A549 (cell line): ENCODE results near the gene GRK7. TPM values are rescaled to one million over a fixed set of nuclear protein-coding genes. Genes with fewer than 3 reads are reported as not detected.

Experiments used
- ATAC-seq, 2 experiments: fragments of 200-7000 bp in 1 of 2; fragments of >200 bp in 1 of 2; cut with Nextera tagmentation in 1 of 2; cut with Tn5 transposase in 1 of 2; 3 replicates each; pipeline versions ENCODE4 v1.8.0 to v1.9.1; 2018 to 2020; ENCODE audit warnings: mild to moderate bottlenecking in 1 of 2, moderate library complexity in 1 of 2
- CTCF ChIA-PET: fragments of 300-600 bp; sonication (Branson Sonifier 250); formaldehyde crosslinking; extraction: SDS; loops from one replicate; lab custom pipeline; 2021; ENCODE audit warnings: antibody characterized with exemption, inconsistent platforms; lab: Yijun Ruan, JAX
- POLR2A ChIA-PET: fragments of 350-600 bp; formaldehyde crosslinking; extraction: SDS; loops from one replicate; lab custom pipeline; 2021; ENCODE audit warnings: antibody characterized with exemption, inconsistent platforms; lab: Yijun Ruan, JAX
- DNase-seq, 2 experiments: peaks; one replicate each; pipeline versions ENCODE4 v3.0.0 to v3.0.0-alpha.2; 2011 to 2016; ENCODE audit warnings: low read depth in 1 of 2, low spot score in 1 of 2
- FAIRE-seq: peaks from 2 replicates; lab custom pipeline; 2011; peaks lifted over from hg19 to GRCh38; lab: Jason Lieb, UNC
- H3K27ac ChIP-seq, 2 experiments: fragments of >200 bp; sonication (Bioruptor Twin); formaldehyde crosslinking; 3 replicates each; pipeline ENCODE4 v1.5.1; 2016 to 2017
- H3K4me1 ChIP-seq: fragments of >200 bp; sonication (Bioruptor Twin); formaldehyde crosslinking; 3 replicates; pipeline ENCODE4 v1.6.1; 2016
- H3K4me2 ChIP-seq: fragments of >200 bp; sonication (Bioruptor Twin); formaldehyde crosslinking; 3 replicates; pipeline ENCODE4 v1.6.1; 2016
- H3K4me3 ChIP-seq: fragments of >200 bp; sonication (Bioruptor Twin); formaldehyde crosslinking; 3 replicates; pipeline ENCODE4 v1.5.1; 2016
- H3K9me3 ChIP-seq: fragments of >200 bp; sonication (Bioruptor Twin); formaldehyde crosslinking; 3 replicates; pipeline ENCODE4 v1.6.1; 2016
- ATOH8 ChIP-seq: fragments of 250-450 bp; sonication (Bioruptor Pico); IDR thresholded peaks from 2 replicates; pipeline ENCODE4 v1.5.0; 2020; ENCODE audit warnings: low read depth, mild to moderate bottlenecking, moderate library complexity
- CBX2 ChIP-seq: fragments of 200-600 bp; sonication (generic); IDR thresholded peaks from 2 replicates; pipeline ENCODE4 v1.6.1; 2016; ENCODE audit warnings: low read depth, mild to moderate bottlenecking, borderline replicate concordance
- CEBPB ChIP-seq, 2 experiments: fragments of >200 bp in 1 of 2; sonication (Bioruptor Twin) in 1 of 2; formaldehyde crosslinking in 1 of 2; IDR thresholded peaks; 2 replicates each; pipeline ENCODE4 v1.6.1; 2012 to 2016
- EHMT2 ChIP-seq: fragments of 200-600 bp; sonication (generic); IDR thresholded peaks from 2 replicates; pipeline ENCODE4 v1.6.1; 2016; ENCODE audit warnings: antibody characterized with exemption, low read depth, mild to moderate bottlenecking, moderate library complexity
- ESRRA ChIP-seq: fragments of 150-350 bp; IDR thresholded peaks from 2 replicates; pipeline ENCODE4 v1.6.1; 2014; ENCODE audit warnings: mild to moderate bottlenecking, low read length, borderline replicate concordance
- FOSB ChIP-seq: fragments of 250-450 bp; sonication (Bioruptor Pico); IDR thresholded peaks from 2 replicates; pipeline ENCODE4 v1.5.0; 2020; ENCODE audit warnings: mild to moderate bottlenecking, moderate library complexity
- FOXS1 ChIP-seq: fragments of 250-450 bp; sonication (Bioruptor Pico); IDR thresholded peaks from 2 replicates; pipeline ENCODE4 v1.5.0; 2020; ENCODE audit warnings: mild to moderate bottlenecking, moderate library complexity
- HES2 ChIP-seq: fragments of >200 bp; sonication (Bioruptor Twin); formaldehyde crosslinking; IDR thresholded peaks from 2 replicates; pipeline ENCODE4 v1.6.1; 2016
- HEYL ChIP-seq: fragments of 250-450 bp; sonication (Bioruptor Pico); IDR thresholded peaks from 2 replicates; pipeline ENCODE4 v1.8.0; 2021; ENCODE audit warnings: mild to moderate bottlenecking, moderate library complexity
- HOXB13 ChIP-seq: fragments of 250-450 bp; sonication (Bioruptor Pico); IDR thresholded peaks from 2 replicates; pipeline ENCODE4 v1.5.0; 2020; ENCODE audit warnings: low read depth, mild to moderate bottlenecking, moderate library complexity
- JUN ChIP-seq, 2 experiments: fragments of >200 bp; sonication (Bioruptor Twin); formaldehyde crosslinking; IDR thresholded peaks; 2 replicates in 1 of 2; 3 replicates in 1 of 2; pipeline ENCODE4 v1.6.1; 2016 to 2017
- KDM1A ChIP-seq: fragments of 200-600 bp; sonication (generic); IDR thresholded peaks from 2 replicates; pipeline ENCODE4 v1.6.1; 2016; ENCODE audit warnings: low read depth, mild to moderate bottlenecking
- NFE2L2 ChIP-seq: fragments of 150-350 bp; conservative IDR thresholded peaks from 2 replicates; pipeline ENCODE4 v1.6.1; 2014; ENCODE audit warnings: low read length
- PBX3 ChIP-seq: IDR thresholded peaks from 2 replicates; pipeline ENCODE4 v1.6.1; 2012
- POLR2A ChIP-seq: IDR thresholded peaks from 2 replicates; pipeline ENCODE4 v1.6.1; 2012; ENCODE audit warnings: mild to moderate bottlenecking, low read length
- RCOR1 ChIP-seq: fragments of 150-350 bp; IDR thresholded peaks from 2 replicates; pipeline ENCODE4 v1.6.1; 2014; ENCODE audit warnings: antibody characterized with exemption, low read length, low read depth
- REST ChIP-seq: fragments of 200-600 bp; sonication (generic); IDR thresholded peaks from 2 replicates; pipeline ENCODE4 v1.6.1; 2016; ENCODE audit warnings: antibody characterized with exemption, mild to moderate bottlenecking, moderate library complexity
- RNF2 ChIP-seq: fragments of 200-600 bp; sonication (generic); IDR thresholded peaks from 2 replicates; pipeline ENCODE4 v1.6.1; 2016; ENCODE audit warnings: low read depth, mild to moderate bottlenecking, antibody characterized with exemption, moderate library complexity, borderline replicate concordance
- TP53 ChIP-seq: fragments of 250-450 bp; sonication (Bioruptor Pico); IDR thresholded peaks from 2 replicates; pipeline ENCODE4 v1.5.0; 2021; ENCODE audit warnings: mild to moderate bottlenecking, moderate library complexity
- ZSCAN20 ChIP-seq: fragments of 250-450 bp; sonication (Bioruptor Pico); IDR thresholded peaks from 2 replicates; pipeline ENCODE4 v1.8.0; 2022; ENCODE audit warnings: mild to moderate bottlenecking, moderate library complexity
- WGBS: methylation state at CpG from one replicate; pipeline ENCODE4 v1.1.6; 2017; ENCODE audit errors: missing lambda C conversion rate; 5-methylcytosine and 5-hydroxymethylcytosine counted together
- polyA plus RNA-seq, 4 experiments: library from polyadenylated mRNA; depleted of rRNA in 3 of 4; stranded (reverse); fragments of >200 nt; fragmentation: RNase III in 1 of 4; extraction: RNeasy Plus Mini Kit Qiagen cat#74134 plus additional on column Dnase treatment in 1 of 4; gene quantifications; 2 replicates in 3 of 4; 3 replicates in 1 of 4; pipeline ENCODE4 v1.2.3, GENCODE V29; 2011 to 2017

Gene GRK7
- polyA plus RNA-seq, 2 of the 4 experiments (the other 2 are of a cell fraction), result 0.03 TPM; not detected in 1

- 74% methylated on average over 5 of the region's 5 CpGs for WGBS
- H3K27ac ChIP-seq, result no peak overlapping the region
- DNase-seq, result no peak
- H3K4me2 ChIP-seq, result no peak overlapping the region
- POLR2A ChIA-PET, result no interaction called here
- FAIRE-seq, result no peak
- no peak for ATAC-seq
- no peak overlapping the region for H3K4me3 ChIP-seq
- no peak for TF ChIP-seq FOXS1 (CRISPR knock-in tag)
- TF ChIP-seq POLR2A, result no peak
- no peak for TF ChIP-seq NFE2L2
- TF ChIP-seq RCOR1, result no peak
- no peak for TF ChIP-seq ESRRA
- CTCF ChIA-PET, result interaction anchor here (1.1 kb wide), 1 partner anchor 27 kb away, joined by 3 read pairs; no protein-coding TSS in a partner anchor
- no peaks in the 10 kb centered on the region for H3K4me1 ChIP-seq
- H3K9me3 ChIP-seq, result 0 out of 3 replicates have a peak, but pooled peaks cover 2% of the 10 kb centered on the region
Observed at GRCh38 chr3:141795741-141796080, 32.5 kb downstream of the GRK7 start.

GRCh38 chr3:141796081-141796888, 33.1 kb downstream of the GRK7 start:
- ChIA-PET CTCF (interaction anchor here (1.1 kb wide), 1 partner anchor 28 kb away, joined by 3 read pairs; no protein-coding TSS in a partner anchor), POLR2A (no interaction called here)
- Histone ChIP-seq H3K4me3 (no peak overlapping the region), H3K4me1 (no peaks in the 10 kb centered on the region), H3K27ac (no peak overlapping the region), H3K9me3 (peaks cover 6% of the 10 kb centered on the region; the same call in 1 of the 3 replicates), H3K4me2 (no peak overlapping the region)
- FAIRE-seq (no peak), DNase-seq (no peak), ATAC-seq (0 out of 6 replicates have a peak, but pooled peaks of 1 of the 2 experiments have one; percentile 28)
- 58% methylated on average over 11 of the region's 11 CpGs for WGBS
- no peak for TF ChIP-seq HOXB13 (CRISPR knock-in tag)

- no peak overlapping the region for H3K4me3 ChIP-seq
- H3K27ac ChIP-seq, result no peak overlapping the region
- H3K4me1 ChIP-seq, result no peaks in the 10 kb centered on the region
- no peak for TF ChIP-seq PBX3
- TF ChIP-seq RNF2, result no peak
- no peak for TF ChIP-seq CEBPB (IDR thresholded peaks at IDR 0.05)
- TF ChIP-seq RCOR1, result no peak
- TF ChIP-seq HOXB13 (CRISPR knock-in tag), result no peak
- no peak for TF ChIP-seq JUN (IDR thresholded peaks at IDR 0.05)
- no peak for TF ChIP-seq ATOH8 (CRISPR knock-in tag)
- TF ChIP-seq ESRRA, result no peak
- no peak for TF ChIP-seq KDM1A
- TF ChIP-seq, all 56 proteins: peak for 0
- FAIRE-seq, result no peak
- Histone ChIP-seq H3K9me3 (peaks cover 7% of the 10 kb centered on the region; the same call in 1 of the 3 replicates), H3K4me2 (no peak overlapping the region)
- DNase-seq, result no peak
- no peak for ATAC-seq
- WGBS, result 79% methylated on average over 37 of the region's 49 CpGs
- ChIA-PET POLR2A (no interaction called here), CTCF (interaction anchor here (1.1 kb wide), 1 partner anchor 29 kb away, joined by 3 read pairs; no protein-coding TSS in a partner anchor)
Observed at GRCh38 chr3:141796889-141797781, 33.9 kb downstream of the GRK7 start.

GRCh38 chr3:141797819-141798447, 34.7 kb downstream of the GRK7 start:
- Histone ChIP-seq H3K4me1 (no peaks in the 10 kb centered on the region), H3K4me3 (no peak overlapping the region), H3K27ac (no peak overlapping the region), H3K4me2 (no peak overlapping the region), H3K9me3 (peaks cover 7% of the 10 kb centered on the region; the same call in 1 of the 3 replicates)
- 64% methylated on average over 10 of the region's 10 CpGs for WGBS
- no peak for ATAC-seq
- TF ChIP-seq FOSB (CRISPR knock-in tag) (no peak), HEYL (CRISPR knock-in tag) (no peak), CBX2 (no peak), TP53 (no peak), ZSCAN20 (CRISPR knock-in tag) (no peak), HES2 (no peak), FOXS1 (CRISPR knock-in tag) (no peak), REST (no peak), EHMT2 (no peak)
- POLR2A ChIA-PET, result no interaction called here
- no peak for FAIRE-seq
- DNase-seq, result no peak
- CTCF ChIA-PET, result no interaction called here
